Ovary (tissue), 3 donors: ENCODE data around the gene OR4D2.

Experiments
- CTCF ChIP-seq, 3 donors: fragments of 450-650 bp in 2 of 3; fragments of 200-600 bp in 1 of 3; IDR thresholded peaks; one replicate each; pipeline versions ENCODE4 v1.5.1 to v1.8.0; 2016 to 2022; ENCODE audit warnings: antibody characterized with exemption in 3 of 3, mild to moderate bottlenecking in 1 of 3
- EP300 ChIP-seq: sonication (generic); formaldehyde crosslinking; IDR thresholded peaks from one replicate; pipeline ENCODE4 v1.6.1; 2017; ENCODE audit warnings: antibody characterized with exemption
- POLR2A ChIP-seq: fragments of 450-650 bp; IDR thresholded peaks from one replicate; pipeline ENCODE4 v1.6.1; 2017; ENCODE audit warnings: antibody characterized with exemption, mild to moderate bottlenecking, moderate library complexity
- donor health status: DM: no; HTN: no; CAD: no.

GRCh38 chr17:58165981-58166380 lies 801 bp upstream of the OR4D2 start:
- TF ChIP-seq CTCF (IDR thresholded peaks at IDR 0.05), result no peak
- TF ChIP-seq POLR2A, result no peak
- TF ChIP-seq EP300, result no peak
